GM19463 (cell line): ENCODE data around the gene MRFAP1.
"Not testable (repeated sequence)": the region's sequence is repeated elsewhere in the genome, so short reads cannot be mapped to it uniquely, and the experiment has no call there.

Experiments
- ATAC-seq: cut with Tn5 transposase; IDR thresholded peaks from one replicate; pipeline ENCODE4 v1.9.1; 2021; ENCODE audit warnings: mild to moderate bottlenecking, moderate library complexity; ENCODE audit not compliant: unreplicated experiment

MRFAP1 gene

DNA sequence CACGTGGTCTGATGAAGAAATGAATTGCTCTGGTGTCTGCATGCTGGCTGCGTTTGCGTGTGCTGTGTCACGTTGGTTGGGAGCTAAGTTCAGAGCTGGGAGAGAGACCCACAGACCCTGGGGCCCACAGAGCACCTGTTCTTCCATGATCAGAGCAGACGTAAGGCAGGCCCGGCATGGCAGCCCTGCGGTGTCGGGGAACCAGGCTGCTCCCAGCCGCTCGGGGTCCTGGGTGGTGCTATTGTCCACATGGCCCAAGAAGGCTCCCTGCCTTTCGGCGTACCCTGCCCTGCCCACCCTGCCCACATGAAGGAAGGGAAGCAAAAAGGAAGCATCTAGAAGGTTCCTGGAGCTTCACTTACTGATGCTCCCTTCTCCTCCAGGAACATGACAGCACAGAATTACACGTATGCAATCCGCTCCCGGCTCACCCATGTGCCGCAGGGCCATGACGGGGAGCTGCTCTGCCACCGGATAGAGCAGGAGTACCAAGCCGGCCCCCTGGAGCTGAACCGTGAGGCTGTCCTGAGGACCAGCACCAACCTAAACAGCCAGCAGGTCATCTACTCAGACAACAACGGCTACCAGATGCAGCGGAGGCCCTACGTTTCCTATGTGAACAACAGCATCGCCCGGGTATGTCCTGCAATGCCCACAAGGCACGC, 30.9 kb upstream of the MRFAP1 start:
- ATAC-seq, result no peak

DNA sequence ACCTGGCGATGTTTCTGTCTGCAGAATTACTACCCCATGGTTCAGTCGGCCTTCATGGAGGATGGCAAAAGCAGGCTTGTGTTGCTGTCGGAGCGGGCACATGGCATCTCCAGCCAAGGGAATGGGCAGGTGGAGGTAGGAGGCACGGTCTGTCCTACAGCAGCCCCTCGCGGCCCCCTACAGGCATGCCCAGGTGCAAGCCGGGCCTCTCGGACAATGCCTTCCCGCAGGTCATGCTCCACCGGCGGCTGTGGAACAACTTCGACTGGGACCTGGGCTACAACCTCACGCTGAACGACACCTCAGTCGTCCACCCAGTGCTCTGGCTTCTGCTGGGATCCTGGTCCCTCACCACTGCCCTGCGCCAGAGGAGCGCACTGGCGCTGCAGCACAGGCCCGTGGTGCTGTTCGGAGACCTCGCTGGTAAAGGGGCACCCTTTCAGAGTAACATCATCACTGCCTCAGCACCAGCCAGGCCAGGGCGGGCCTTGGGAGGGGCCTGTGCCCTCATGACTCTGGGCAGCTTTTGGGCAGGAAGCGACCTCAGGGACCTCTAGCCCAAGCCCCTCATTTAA, 29.5 kb upstream of the MRFAP1 start:
- ATAC-seq, result no peak

DNA sequence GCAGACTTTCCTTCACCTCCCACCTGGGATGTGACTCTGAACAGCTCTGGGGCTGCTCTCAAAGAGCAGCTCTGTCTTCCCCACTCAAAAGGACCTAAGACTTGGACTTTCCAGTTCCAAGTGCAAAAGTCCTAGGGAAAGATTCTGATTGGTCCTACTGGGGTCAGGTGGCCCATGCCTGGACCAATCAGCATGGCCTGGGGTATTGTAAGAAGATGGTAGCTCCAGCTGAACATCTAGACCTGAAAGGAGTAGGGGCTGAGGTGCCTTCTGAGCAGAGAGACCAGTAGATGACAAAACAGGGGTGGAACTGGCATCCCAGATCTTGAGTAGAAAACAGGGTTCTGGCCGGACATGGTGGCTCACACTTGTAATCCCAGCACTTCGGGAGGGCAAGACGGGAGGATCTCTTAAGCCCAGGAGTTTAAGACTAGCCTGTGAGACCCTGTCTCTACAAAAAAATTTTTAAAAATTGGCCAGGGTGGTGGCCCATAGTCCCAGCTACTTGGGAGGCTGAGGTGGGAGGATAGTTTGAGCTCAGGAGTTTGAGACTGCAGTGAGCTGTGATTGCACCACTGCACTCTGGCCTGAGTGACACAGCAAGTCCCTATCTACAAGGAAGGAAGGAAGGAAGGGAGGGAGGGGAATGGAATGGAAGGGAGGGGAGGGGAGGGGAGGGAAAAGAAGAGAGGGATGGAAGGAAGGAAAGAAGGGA, 27.4 kb upstream of the MRFAP1 start:
- no peak for ATAC-seq

DNA sequence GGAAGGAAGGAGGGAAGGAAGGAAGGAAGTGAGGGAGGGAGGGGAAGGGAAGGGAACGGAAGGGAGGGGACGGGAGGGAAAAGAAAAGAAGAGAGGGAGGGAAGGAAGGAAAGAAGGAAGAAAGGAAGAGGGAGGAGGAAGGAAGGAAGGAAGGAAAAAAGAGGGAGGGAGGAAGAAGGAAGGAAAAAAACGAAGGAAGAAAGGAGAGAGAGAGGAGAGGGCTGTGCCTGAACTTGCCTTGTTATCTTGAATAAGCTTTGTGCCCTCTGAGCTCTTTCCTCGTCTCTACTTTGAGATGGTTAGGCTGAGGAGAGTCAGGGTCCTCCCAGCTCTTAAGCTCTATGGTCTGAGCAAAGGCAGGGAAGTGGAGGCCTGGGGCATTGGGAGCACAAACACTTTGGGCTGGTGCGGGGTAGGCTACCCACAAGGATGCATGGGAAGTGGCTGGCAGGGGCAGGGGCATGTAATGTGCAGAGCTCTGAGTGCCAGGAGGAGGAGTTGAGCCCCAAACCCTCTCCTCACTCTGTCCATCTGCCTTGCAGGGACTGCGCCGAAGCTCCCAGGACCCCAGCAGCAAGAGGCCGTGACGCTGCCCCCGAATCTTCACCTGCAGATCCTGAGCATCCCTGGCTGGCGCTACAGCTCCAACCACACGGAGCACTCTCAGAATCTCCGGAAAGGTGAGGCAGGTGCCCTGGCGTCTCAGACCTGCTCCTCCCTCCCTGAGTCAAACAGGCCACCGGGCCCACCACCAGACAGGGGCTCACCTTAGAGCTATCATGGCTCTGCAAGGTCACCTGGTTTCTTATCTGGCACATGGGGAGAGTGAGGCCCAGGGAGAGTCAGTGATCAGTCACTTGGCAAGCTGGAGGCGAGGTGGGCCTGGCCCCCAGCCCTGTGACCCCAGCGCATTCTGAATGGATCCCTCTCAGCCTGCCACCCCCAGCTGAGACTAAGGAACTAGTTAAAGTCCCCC, 26.5 kb upstream of the MRFAP1 start:
- ATAC-seq, result no peak

DNA sequence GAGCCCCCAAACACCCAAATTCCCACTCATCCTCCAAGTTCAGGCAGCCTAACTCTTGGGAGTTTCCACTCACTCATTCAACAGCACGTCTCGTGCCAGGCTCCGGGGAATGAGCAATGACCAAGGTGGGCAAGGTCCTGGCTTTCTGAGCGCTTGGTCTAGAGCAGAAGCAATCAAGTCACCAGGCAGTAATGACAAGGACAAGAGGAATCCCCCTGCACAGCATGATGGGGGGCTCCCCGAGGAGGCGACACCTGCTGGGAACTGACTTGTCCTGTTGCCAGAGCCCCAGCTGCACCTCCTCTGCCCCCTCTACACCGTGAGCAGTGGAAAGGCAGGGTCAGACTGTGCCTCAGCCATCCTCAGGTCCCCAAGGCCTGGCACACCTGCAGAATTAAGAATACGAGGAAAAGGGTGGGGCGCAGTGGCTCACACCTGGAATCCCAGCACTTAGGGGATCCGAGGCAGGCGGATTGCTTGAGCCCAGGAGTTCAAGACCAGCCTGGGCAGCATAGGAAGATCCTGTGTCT, 25.7 kb upstream of the MRFAP1 start:
- ATAC-seq, result no peak

DNA sequence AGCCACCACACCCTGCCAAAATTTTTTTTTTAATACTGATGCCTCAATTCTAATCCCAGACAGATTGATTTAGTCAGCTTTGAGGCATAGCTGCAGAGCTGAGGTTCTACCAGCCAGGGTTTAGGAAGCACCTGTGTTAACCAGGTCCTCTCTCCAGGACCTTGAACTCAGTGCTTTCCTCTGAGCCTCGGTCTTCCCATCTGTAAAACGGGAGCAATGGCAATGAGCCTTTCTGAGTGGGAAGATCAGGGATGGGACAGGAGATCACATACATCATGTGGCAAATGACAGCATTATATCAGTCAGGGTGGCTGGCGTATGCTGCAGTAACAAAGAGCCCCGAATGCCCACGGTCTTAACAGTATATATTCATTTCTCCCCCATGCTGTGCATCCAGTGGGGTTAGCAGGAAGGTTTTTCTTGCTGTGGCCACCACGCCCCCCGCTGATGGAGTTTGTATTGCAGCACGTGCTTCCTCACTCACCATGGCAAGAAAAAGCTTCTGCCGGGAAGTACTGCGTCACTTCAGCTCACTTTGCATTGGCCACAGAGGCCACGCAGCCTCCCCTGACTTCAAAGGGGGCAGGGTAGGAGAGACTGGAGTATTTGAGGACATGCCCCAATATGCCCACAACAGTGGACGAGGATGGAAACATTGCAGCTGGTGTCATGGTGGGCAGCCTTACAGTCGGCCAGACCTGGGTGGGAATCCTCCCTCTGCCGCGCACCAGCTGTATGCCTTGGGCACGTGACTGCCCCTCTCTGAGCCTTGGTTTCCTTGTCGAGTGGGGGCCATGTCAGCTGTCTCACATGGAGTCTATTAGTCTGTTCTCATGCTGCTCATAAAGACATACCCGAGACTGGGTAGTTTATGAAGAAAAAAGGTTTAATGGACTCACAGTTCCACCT, 24.1 kb upstream of the MRFAP1 start:
- no peak for ATAC-seq

DNA sequence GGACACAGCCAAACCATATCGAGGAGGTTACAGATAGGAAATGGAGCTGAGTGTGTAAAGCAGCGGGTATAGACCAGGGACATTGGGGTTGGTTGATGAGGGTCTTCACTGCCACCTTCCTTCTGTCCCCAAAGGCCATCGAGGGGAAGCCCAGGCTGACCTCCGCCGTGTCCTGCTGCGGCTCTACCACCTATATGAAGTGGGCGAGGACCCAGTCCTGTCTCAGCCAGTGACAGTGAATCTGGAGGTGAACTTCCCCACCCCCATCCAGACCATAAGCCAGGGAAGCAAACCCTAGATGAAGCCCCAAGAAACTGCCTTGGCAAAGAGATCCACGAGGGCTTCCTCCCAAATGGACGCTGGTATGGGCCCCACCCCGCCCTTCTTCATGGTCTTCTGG, 23.2 kb upstream of the MRFAP1 start:
- ATAC-seq, result no peak

DNA sequence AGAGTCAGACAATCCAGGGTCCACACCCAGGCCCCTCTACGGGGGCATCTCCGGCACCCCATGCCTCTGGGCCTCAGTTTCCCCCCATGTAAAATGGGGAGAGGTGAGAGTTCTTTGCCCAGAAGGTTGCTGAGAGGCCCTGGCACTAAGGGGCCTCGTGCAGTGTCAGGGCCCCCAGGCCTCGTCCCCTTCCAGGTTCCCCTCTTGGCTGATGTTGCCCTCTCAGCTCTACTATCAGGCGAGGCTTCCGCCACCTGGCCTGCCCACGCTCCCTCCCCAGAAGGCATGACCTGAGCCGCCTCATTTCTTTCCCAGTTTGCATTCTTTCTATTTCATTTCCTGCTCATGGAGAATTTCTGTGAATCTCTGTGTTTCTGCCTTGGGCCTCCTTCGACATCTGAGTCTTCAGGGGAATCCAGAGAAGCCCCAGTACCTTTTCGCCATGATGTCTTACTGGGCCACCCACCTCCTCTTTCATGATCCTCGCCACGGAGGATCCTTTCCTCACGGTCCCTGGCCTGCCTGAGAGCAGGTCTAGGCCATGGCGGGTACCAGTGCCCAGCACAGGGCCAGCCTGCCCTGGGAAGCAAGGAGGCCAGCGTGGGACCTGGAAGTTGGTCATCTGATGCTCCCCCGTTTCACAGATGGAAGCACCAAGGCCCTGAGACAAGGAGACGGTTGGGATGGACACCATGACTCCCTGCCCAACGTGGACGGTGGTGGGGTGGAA, 21.9 kb upstream of the MRFAP1 start:
- no peak for ATAC-seq

DNA sequence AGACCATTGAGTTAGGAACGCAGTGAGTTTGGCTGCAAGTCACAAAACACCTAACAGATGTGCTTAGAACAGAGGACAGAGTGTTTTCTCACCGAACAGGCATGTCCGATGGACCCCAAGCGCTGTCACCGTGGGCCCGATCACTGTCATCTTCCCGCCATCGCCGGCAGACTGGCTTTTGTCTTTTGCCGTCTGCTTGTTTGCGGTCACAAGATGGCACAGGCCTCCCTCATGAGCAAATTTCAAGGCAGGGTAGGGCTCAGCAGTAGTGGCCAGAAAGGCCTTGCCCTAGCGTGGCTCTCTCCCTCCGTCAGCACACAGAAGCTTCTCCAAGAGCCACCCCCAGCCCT, 21.4 kb upstream of the MRFAP1 start:
- no peak for ATAC-seq

DNA sequence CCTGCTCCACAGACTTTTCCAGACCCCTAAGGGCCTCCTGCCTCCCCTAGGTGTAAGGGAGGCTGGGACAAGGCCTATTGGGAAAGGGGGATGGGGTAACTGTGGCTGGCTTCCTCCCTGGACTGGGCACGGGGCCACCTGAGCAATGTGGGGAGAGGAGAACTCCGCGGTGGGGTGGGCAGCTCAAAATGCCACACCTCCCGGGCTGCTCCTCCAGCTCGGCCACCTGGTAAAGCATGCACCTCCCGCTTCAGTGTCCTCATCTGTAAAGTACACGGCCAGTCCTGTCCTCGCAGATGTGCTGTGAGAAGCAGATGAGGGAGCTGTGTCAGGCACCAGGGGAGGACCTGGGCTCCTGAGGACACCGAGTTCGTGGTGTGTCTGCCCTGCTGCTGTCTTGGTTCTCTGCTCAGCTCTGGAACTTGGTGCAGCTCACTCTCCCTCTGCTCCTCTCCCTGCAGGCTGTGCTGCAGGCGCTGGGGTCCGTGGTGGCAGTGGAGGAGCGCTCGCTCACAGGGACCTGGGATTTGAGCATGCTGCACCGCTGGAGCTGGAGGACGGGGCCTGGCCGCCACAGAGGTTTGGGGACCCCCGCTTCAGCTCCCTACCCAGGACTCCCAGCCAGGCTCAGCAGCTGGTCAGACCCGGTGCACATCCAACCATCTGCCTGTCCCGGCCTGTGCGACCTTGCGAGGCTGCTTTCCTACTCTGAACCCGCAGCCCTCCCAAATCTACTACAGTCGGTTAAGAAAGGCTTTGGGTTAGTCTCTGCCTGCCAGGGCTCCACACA, 20.8 kb upstream of the MRFAP1 start:
- ATAC-seq, result no peak

DNA sequence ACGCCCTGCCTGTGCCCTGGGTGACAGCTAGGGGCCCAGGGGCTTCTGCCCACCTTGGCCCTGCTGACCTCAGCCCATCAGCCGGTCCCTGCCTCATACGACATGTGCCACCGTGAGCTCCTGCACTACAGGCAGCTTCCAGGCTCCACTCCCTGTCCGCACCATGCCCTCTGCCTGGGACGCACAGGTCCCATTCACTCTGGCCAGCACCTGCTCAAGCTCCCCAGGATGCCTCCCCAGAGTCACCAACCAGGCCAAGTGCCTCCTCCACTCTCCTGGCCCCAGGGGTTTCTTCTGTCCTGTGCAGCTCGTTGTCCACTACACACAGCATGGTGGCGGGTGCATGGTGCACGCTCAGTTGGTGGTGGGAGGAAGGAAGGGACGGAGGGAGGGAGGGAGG, 20.2 kb upstream of the MRFAP1 start:
- no peak for ATAC-seq

DNA sequence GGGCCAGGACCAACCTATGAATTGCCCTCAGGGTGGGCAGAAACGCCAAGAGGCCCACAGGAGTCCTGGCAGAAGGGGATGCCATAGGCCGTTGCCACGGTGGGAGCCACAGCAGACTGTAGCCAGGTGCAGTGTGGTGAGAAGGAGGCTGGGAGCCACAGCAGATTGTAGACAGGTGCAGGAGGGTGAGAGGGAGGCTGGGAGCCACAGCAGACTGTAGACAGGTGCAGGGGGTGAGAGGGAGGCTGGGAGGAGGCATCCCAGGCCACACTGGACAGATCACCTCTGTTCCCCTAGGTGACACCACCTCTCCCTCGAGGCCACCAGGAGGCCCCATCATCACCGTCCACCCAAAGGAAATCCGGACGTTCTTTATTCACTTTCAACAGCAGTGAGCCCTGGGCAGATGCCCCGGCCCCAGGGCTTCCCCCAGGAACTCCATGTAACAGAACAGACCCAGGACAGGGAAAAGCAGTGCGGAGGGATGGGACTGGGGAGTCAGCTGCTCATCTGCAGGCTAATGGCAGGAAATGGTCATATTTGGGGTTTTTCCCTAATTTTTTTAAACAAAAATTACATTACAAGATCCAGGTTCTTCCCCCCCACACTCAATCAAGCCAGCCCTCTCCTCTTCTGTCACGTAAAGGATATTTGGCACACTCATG, 19.5 kb upstream of the MRFAP1 start:
- ATAC-seq, result no peak

DNA sequence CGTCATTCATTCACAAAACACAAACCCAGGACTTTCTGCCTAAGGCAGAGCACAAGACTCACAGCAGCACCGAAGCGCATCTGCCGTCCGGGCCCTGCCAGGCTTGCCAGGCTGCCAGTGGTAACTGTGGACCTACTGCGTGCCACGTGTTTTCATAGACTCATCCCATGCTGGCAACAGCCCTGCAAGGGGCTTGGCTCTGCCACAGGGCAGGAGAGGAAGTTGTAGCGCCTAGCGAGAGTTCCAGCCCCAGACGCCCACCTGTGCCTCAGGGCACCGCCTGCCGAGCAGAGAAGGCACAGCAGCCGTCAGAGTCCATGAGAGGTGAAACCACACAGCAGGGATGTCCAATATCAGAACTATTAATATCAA, 18.9 kb upstream of the MRFAP1 start:
- no peak for ATAC-seq

DNA sequence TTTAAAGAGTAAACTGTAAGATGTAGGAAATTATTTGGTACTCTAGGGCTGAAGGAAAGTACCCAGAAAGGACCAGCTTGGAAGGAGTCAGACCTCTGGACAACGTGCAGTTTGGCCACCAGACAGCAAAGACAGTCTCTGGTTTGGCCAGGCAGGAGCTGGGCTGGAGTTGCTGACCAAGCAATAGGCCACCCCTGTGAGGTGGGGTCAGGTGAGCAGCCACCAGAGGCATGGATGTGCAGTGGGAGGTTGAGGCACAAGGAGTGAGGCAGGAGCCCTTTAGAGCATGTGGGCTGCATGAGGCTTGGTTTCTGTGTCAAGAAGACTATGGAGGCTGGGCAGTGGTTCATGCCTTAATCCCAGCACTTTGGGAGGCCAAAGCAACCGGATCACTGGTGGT, 17.7 kb upstream of the MRFAP1 start:
- no peak for ATAC-seq

DNA sequence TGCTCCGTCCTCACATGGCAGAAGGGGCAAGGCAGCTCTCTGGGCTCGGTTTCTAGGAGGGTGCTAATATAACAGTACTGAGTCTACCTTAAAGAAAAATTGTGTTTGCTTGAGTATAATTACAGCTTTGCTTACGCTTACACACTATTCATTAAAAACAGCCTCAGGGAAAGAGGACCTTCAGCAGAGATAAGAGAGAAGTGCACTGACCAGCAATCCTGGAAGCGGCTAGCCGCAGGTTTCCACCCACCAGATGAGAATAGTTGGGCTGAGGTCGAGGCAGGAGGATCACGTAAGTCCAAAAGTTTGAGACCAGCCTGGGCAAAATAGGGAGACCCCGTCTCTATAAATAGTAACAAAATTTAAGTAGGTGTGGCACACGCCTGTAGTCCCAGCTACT, 15.2 kb upstream of the MRFAP1 start:
- no peak for ATAC-seq

DNA sequence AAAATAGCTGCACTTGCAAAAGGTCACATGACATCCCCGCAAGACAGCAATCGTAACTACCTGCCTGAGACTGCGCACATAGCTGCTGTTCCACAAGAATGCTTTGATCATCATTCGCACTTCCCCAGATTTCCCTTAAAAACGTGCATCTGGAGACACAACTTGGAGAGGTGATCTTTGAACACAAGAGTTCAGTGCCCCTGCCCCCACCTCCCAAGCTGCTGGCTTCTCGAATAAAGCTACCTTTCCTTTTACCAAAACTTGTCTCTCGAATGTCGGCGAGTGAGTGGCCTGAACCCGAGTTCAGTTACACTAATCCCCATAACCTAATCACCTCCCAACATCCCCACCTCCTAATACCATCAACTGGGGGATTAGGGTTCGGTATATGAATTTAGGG, 14.4 kb upstream of the MRFAP1 start:
- no peak for ATAC-seq

DNA sequence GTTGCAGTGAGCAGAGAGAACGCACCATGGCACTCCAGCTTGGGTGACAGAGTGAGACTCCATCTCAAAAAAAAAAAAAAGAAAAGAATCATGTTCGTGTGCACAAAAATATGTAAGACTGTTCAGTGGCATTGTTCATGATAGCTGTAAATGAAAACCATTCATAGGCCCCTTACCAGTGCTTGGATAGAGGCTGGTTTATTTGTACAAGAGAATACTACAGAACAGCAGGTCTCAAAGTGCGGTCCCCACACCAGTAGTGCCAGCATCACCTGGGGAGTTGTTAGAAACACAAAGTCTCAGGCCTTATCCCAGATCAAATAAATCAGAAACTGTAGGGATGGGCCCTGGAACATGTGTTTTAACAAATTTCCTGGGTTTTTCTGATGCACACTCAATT, 12.7 kb upstream of the MRFAP1 start:
- ATAC-seq, result no peak

DNA sequence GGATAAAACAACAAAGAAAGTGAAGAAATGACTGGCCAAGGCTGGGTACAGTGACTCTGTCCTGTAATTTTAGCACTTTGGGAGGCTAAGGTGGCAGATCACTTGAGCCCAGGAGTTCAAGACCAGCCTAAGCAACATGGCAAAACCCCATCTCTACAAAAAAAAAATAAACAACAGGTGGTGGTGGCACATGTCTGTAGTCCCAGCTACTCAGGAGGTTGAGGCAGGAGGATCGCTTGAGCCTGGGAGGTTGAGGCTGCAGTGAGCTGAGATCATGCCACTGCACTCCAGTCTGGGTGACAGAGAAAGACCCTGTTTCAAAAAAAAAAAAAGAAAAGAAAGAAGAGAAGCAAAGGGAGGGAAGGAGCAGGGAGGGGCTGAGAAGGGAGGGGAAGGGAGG, 12.0 kb upstream of the MRFAP1 start:
- not testable (repeated sequence) for ATAC-seq
